Measurements from ENCODE around the gene NRG3.

DNA sequence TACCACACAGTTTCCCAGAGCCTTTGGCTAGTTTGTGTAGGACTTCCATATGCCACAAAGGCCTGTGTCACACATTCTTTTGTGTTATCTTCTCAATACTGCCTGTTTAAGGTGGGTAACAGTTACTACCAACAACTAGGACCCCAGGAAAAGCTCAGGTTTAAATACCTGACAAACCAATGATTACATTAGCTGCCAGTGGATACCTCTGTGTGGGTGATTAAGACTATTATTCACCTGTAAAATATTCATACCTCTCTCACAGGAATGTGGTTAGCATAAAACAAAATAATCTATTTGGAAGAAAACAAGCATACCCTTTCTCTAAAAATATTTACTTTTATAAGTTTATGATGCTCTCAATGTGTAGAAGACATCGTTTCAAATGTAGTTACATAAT lies 1007.7 kb downstream of the NRG3 start:
- TF ChIP-seq POLR2AphosphoS5 (IDR thresholded peaks at IDR 0.05; ENCODE audit: low read depth, low read length) (no peak), POLR2A (IDR thresholded peaks at IDR 0.05; ENCODE audit: low read depth, low read length) (no peak)

Data from GM12891 (cell line).